Activated T-cell treated with anti-CD3 and anti-CD28 coated beads, Interleukin-2, amount 50 U/mL, for 24 hours (primary cell): ENCODE measurements around the gene OSBPL5.

Experiments used
- DNase-seq: peaks from one replicate; pipeline ENCODE4 v3.0.0-alpha.2; 2020
- H3K27ac Mint-ChIP-seq: 2 replicates; pipeline ENCODE4 v1.8.0; 2020; ENCODE audit warnings: mild to moderate bottlenecking, mixed read lengths
- H3K27me3 Mint-ChIP-seq: 2 replicates; pipeline ENCODE4 v1.8.0; 2020; ENCODE audit warnings: mixed read lengths
- H3K36me3 Mint-ChIP-seq: 2 replicates; pipeline ENCODE4 v1.8.0; 2020; ENCODE audit warnings: low read depth, mixed read lengths
- H3K4me1 Mint-ChIP-seq: 2 replicates; pipeline ENCODE4 v1.8.0; 2020; ENCODE audit warnings: low read depth, mixed read lengths
- H3K4me3 Mint-ChIP-seq: 2 replicates; pipeline ENCODE4 v1.8.0; 2020; ENCODE audit warnings: mild to moderate bottlenecking, moderate library complexity, mixed read lengths
- H3K9me3 Mint-ChIP-seq: 2 replicates; pipeline ENCODE4 v1.8.0; 2020; ENCODE audit warnings: mixed read lengths

The OSBPL5 gene

DNA sequence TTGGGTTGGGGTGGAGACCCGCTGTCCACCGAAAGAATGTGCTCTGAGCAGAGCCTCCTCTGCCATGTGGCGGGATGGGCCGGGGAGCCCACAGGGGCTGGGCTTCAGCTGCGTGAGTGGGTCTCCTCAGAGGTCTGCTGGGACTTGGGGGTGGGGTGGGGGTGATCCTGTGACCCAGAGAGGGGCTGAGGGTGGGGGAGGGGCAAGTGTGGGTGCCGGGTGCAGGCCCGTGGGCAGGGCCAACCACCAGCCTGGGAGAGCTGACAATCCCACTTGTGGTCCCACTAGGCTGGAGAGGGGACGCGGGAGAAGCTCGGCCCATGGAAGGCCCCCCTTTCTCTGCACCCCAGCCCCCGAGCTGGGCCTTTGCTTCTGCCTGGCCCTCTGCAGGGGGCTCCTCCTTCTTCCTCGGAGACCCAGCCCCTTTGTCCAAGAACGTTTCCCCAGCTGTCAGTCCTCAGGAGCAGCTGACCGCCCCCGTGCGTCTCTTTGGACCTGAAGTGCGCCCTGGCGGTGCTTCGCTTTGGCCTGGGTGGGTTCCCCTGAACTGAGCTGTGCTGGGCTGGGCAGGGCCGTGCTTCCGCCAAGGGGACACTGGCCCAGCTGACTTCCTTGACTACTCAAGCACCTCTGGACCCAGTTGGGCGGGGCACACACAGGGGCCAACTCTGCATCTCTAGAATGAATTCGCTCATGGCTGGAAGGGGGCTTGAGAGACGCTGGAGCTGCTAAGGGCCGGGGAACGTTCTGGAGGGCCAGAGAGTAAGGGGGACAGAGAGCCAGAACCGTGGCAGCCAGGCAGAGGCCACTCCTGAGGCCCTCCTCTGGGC is 30.2 kb downstream of the OSBPL5 start:
- no peak overlapping the region for H3K27ac Mint-ChIP-seq
- H3K4me1 Mint-ChIP-seq = peaks cover 1% of the 10 kb centered on the region
- no peak for DNase-seq
- H3K4me3 Mint-ChIP-seq = no peak overlapping the region
- no peaks in the 10 kb centered on the region for H3K9me3 Mint-ChIP-seq
- H3K27me3 Mint-ChIP-seq = no peaks in the 10 kb centered on the region
- H3K36me3 Mint-ChIP-seq = no peaks in the 10 kb centered on the region

DNA sequence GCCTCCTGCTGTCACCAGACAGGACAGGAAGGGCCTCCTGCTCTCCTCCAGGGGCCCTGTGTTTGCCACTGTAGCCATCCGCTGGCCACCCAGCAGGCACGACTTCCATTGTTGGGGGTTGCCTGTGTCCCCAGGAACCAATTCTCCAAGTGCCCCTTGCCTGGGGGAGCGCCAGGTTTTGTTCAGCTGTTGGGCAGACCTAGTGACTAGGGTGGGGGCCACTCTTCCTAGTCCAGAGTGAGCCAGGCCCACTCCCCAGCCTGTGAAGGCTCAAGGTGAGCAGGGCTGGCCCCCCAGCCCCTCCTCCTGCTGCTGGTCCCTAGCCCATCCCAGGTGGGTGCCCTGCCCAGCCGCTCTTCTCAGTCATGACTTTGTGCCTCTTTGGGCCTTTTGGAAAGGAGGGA is 30.9 kb downstream of the OSBPL5 start:
- peaks cover 1% of the 10 kb centered on the region for H3K4me1 Mint-ChIP-seq
- no peak overlapping the region for H3K27ac Mint-ChIP-seq
- no peak overlapping the region for H3K4me3 Mint-ChIP-seq

DNA sequence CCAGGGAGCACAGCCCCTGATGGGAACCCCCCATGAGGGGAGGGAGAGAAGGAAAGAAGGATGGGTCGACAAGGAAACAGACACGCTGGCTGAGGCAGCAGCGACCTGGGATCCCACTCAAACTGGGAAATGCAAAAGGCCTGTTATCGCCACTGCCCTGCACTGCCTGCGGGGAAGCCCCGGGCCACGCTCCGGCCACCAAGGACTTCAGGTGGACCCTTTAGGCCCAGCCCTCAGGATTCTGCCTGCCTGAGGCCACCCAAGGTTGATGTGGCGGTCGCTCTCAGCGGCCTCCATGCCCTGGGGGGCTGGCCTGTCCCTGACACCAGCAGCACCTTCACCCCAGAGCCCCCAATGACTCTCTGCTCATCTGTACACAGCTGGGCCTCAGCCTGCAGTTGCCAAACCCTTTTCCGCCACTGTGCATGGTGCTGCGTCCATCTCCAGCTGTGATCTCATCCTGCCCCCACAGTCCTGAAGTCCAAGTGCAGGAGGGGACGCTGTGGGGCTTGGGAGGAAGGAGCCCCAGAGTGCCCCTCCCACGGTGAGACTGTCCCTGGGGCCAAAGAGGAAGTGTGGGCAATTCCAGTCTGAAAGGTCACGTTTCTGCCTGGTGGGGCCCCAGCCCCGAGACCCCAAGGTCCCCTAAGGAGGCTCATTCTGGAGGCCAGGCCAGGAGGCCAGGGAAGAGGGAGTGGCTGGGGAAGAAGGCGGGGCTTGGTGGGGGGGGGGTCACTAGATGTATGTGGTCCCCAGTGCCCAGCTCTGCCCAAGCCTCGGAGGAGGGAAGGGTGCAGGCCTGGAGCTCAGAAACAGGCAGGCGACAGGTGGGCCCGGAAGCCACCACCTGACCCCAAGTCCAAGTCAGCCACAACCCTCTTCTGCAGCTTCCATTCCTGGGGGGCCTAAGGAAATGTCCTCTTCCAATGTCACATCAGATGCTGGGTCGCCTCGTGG is 31.6 kb downstream of the OSBPL5 start:
- Mint-ChIP-seq H3K27me3 (no peaks in the 10 kb centered on the region), H3K36me3 (no peaks in the 10 kb centered on the region), H3K4me1 (peaks cover 1% of the 10 kb centered on the region), H3K9me3 (no peaks in the 10 kb centered on the region), H3K4me3 (no peak overlapping the region), H3K27ac (no peak overlapping the region)
- no peak for DNase-seq

More for the DNA sequence above, 30.9 kb downstream of the OSBPL5 start:
- no peaks in the 10 kb centered on the region for H3K27me3 Mint-ChIP-seq
- no peak for DNase-seq
- no peaks in the 10 kb centered on the region for H3K36me3 Mint-ChIP-seq
- H3K9me3 Mint-ChIP-seq = no peaks in the 10 kb centered on the region

DNA sequence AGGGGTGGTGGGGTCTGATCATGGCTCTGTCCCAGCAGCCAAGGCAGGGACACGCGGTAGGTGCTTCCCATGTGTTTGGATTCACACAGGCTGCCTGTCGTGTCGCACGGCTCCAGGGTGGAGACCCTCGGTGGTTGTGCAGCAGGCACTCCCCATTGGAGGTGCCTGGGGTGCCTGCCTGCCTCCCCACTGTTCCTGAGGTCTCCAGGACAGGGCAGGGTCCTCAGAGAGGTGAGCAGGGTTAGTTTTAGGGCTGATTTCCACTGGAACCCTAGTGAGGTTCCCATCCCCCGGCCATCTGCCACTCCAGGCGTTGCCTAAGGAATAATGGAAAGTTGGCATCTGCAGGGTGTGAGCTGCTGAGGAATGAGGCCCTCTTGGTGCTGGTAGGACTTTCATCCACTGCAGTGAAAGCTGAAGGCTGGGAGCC is 32.3 kb downstream of the OSBPL5 start:
- Mint-ChIP-seq H3K4me3 (no peak overlapping the region), H3K36me3 (no peaks in the 10 kb centered on the region), H3K27me3 (no peaks in the 10 kb centered on the region), H3K4me1 (peaks cover 1% of the 10 kb centered on the region), H3K9me3 (no peaks in the 10 kb centered on the region), H3K27ac (no peak overlapping the region)
- no peak for DNase-seq

DNA sequence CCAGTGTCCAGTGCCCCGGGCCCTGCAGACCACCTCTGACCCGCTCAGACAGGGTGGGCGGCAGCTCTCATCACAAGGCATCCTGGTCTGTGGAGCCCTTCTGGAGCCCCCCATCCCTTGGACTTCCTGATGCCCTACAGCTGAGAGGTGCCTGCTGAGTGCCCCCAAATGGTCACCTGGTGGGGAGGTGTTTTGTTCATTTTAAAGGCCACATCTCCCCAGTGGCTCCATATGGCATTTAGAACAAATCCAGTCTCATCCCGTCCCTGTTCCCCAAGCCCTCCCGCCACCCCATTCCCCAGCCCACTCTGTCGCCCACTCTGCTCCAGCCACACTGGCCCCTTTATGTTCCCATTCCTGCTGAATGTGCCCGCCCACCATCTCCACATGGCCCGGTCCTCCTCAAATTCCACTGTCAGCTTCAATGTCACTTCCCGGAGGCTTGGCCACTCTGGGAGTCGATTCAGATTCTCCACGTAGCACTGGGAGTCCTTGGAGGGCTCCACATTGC is 32.8 kb downstream of the OSBPL5 start:
- H3K27ac Mint-ChIP-seq = no peak overlapping the region
- H3K27me3 Mint-ChIP-seq = no peaks in the 10 kb centered on the region
- H3K4me1 Mint-ChIP-seq = peaks cover 1% of the 10 kb centered on the region

DNA sequence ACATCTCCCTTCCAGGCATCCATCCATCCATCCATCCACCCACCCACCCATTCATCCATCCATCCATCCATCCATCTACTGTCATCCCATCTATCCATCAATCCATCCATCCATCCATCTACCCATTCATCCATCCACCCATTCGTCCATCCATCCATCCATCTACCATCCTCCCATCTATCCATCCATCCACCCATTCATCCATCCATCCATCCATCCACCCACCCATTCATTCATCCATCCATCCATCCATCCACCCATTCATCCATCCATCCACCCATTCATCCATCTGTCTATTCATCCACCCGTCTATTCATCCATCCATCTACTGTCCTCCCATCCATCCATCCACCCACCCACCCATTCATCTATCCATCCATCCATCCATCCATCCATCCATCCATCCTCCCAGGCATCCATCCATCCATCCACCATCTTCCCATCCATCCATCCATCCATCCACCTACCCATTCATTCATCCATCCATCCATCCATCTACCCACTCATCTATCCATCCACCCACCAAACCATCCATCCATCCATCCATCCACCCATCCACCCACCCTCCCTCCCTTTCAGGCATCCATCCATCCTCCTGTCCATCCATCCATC is 33.7 kb downstream of the OSBPL5 start:
- H3K4me3 Mint-ChIP-seq = no peak overlapping the region
- H3K27ac Mint-ChIP-seq = no peak overlapping the region
- H3K36me3 Mint-ChIP-seq = no peaks in the 10 kb centered on the region
- no peak for DNase-seq
- peaks cover 1% of the 10 kb centered on the region for H3K4me1 Mint-ChIP-seq
- no peaks in the 10 kb centered on the region for H3K9me3 Mint-ChIP-seq
- H3K27me3 Mint-ChIP-seq = no peaks in the 10 kb centered on the region

More for the DNA sequence above, 32.8 kb downstream of the OSBPL5 start:
- H3K9me3 Mint-ChIP-seq = no peaks in the 10 kb centered on the region
- DNase-seq = no peak
- no peaks in the 10 kb centered on the region for H3K36me3 Mint-ChIP-seq
- no peak overlapping the region for H3K4me3 Mint-ChIP-seq

DNA sequence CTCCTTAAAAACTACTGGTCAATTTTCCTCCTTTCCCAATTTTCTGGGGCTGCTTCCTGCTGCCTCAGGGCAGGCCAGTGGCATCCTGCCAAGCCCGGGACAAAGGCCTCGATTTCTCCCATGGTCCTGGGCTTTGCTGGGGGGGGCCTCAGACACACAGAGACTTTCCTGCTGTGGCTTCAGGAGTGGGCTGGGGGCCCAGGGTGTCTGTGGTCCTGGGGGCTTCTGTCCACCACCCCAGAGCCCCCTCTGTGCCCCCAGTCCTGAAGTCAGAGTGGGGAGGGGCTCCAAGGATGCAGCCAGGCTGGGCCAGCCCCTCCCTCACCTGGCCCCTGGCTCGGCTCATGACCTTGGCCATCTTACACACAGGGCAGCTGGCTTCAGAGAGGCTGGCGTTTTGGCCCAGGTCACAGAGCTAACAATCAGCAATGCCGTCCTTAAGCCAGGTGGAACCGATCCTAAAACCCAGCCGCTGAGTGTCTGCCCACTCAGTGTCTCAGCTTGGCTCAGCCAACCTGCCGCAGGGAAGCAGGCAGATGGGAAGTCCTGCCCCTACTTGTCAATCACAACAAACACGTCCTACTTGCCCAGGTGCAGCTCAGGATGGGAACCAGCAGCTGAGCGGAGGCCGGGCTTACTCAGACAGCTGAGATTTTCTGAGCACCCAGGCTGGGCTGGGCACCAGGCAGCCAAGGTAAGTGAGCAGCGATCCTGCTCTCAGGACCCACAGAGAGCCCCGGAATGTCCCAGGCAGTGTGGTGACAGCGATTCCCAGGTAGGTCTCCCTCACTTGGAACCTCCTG is 34.6 kb downstream of the OSBPL5 start:
- H3K36me3 Mint-ChIP-seq = no peaks in the 10 kb centered on the region
- H3K4me1 Mint-ChIP-seq = no peaks in the 10 kb centered on the region
- DNase-seq = no peak
- no peak overlapping the region for H3K27ac Mint-ChIP-seq
- H3K4me3 Mint-ChIP-seq = no peak overlapping the region
- H3K9me3 Mint-ChIP-seq = no peaks in the 10 kb centered on the region
- H3K27me3 Mint-ChIP-seq = no peaks in the 10 kb centered on the region

DNA sequence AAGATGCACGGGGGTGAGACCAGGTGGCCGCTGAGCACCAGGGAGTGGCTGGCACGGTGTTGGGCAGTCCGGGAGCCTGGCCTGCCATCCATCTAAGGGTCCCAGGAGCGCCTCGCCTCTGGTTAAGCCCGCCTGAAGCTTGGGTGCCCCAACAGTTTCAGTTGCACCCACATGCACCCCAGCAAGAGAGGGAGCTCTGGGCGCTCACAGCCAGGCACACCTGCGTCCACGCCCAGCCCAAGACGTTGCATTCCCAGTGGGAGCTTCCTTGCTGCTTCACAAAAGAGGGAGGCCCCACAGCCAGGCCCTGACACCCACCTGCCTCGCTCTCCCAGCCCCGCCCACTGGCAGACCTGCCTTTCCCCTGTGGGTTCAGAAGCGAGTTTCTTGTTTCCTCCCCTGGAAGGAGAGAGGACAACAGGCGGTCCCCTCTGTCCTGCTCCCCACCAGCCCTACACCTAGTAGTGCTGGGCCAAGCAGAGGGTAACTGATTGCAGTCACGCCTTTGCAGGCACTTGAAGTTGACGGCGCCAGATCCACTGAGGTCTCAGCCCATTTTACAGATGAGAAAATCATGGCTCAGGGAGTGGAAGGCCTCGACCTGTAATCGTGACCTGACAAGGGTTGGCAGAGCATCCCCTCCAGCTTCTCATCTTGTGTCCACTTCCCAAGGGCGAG is 35.4 kb downstream of the OSBPL5 start:
- DNase-seq = no peak
- Mint-ChIP-seq H3K4me1 (no peaks in the 10 kb centered on the region), H3K36me3 (no peaks in the 10 kb centered on the region), H3K27ac (no peak overlapping the region), H3K27me3 (no peaks in the 10 kb centered on the region), H3K9me3 (no peaks in the 10 kb centered on the region), H3K4me3 (no peak overlapping the region)

DNA sequence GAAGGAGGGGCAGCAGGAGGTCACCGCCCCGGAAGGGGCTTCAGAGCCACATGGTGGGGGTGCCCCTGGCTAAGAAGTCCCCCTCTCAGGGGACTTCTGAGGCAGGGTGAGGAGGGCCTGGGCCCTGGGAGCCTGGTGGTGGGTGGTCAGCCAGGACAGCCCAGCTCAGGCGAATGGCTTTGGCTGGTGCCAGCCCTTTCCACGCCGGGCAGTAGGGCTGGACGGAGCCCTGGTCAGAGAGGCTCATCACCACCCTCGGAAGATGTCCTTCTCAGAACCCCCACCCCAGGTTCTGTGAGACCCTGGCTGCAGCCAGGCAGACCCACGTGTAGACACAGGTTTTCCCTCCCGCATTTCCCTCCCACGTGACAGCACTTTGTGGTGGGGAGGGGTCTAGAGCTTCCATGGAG is 35.9 kb downstream of the OSBPL5 start:
- no peak for DNase-seq
- no peaks in the 10 kb centered on the region for H3K9me3 Mint-ChIP-seq
- no peaks in the 10 kb centered on the region for H3K27me3 Mint-ChIP-seq
- H3K36me3 Mint-ChIP-seq = no peaks in the 10 kb centered on the region
- H3K27ac Mint-ChIP-seq = no peak overlapping the region
- H3K4me3 Mint-ChIP-seq = no peak overlapping the region
- no peaks in the 10 kb centered on the region for H3K4me1 Mint-ChIP-seq

DNA sequence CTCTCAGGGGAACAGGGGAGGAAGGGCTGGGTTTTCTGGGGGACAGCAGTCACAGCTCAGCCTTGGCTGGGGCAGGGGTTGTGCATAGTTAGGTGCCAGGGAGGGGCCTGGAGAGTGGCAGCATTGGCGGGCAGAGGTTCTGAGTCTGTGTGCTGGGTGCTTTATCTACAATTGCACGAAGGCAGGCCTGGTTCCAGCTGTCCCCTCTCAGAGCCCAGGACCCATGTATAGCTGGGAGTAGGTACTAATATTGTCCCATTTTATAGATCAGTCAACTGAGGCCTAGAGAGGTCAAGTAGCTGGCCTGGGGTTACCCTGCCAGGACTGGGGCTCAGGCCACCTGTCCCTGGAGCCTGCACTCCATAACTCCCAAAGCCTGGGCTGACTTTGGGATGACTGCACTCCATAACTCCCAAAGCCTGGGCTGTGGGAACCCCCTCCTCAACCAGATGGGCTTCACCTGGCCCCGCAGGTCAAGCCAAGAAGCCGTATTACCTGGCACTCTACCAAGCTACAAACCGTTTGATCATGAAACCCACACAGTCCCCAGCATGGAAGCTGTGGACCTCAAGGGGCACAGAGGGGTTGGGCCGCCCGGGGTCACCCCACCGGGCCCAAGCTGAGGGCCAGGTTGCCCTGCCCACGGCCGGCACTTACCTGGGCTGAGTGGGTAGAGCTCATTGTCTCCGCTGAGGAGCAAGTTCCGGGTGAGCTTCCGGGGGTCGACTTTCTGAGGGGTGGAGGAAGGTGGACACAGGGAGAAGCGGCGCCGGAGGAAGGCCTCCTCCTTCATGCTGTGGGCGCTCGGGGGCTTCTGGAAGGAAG is 36.5 kb downstream of the OSBPL5 start:
- Mint-ChIP-seq H3K27me3 (no peaks in the 10 kb centered on the region), H3K27ac (no peak overlapping the region), H3K9me3 (no peaks in the 10 kb centered on the region), H3K36me3 (no peaks in the 10 kb centered on the region), H3K4me1 (no peaks in the 10 kb centered on the region), H3K4me3 (no peak overlapping the region)
- DNase-seq = no peak

DNA sequence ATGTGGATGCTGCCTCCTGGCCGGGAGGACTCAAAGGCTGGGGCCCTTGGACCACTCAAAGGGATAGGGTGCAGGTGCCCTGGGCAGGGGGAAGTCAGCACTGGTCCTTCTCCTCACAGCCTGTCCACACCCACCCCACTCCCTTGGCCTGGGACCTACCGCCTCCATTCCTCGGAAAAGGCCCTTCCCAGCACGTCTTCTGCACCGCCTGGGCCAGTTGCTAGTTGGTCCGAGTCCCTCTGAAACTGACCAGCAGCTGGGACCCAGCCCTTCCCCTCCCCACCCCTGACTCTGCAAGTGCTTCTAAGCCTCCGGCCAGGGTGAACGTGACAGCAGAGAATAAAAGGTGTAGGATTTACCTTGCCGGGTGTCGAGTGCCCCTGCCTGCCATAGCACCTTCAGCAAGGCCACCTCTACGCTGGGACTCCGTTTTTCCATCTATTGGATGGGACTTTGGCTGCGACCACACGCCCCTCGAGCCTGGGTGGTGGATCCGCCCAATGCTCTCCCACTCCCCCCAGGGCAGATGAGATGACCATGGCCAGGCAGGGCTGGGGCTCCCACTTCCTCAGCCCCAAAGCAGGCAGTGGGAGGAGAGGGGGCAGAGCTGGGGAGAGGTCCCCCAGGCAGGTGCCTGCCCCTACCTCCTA is 37.3 kb downstream of the OSBPL5 start:
- Mint-ChIP-seq H3K4me3 (no peak overlapping the region), H3K36me3 (no peaks in the 10 kb centered on the region), H3K9me3 (no peaks in the 10 kb centered on the region), H3K4me1 (no peaks in the 10 kb centered on the region), H3K27me3 (no peaks in the 10 kb centered on the region), H3K27ac (no peak overlapping the region)
- no peak for DNase-seq

DNA sequence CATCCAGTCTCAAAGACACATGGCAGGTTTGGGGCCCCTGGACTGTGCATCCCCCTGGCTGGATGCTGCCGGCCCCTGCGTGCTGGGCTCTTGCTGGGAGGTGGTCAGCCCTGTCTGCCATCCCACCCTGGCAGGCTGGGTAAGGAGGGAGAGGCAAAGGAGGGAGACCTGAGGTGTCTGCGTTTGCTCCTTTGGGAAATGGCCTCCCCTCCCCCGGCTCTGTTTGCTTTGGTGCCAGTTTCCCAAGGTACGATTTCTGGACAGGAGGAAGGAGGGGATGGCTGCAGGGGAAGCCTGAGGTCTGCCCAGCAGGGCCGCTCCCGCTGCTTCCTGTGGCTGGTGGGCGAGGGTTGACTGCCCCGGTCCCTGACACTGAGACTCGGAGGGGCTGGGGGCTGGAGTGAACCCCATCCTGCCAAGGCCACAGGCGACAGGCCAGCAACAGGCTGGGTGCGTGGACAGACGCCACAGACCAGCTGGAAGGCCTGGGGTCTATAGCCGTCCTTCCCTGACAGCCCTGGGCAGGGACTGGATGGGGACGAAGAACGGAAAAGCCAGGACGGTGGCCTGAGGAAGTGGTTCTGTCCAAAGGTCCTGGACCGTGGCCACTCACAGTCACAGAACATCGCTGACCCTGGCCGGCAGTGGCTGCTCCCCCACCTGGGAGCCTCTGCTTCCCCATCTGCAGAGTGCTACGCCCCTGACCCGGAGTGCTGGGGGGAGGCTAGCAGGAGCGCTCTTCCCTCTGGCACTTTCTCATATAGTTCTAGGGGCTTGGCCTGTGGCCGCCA is 38.0 kb downstream of the OSBPL5 start:
- H3K4me1 Mint-ChIP-seq = no peaks in the 10 kb centered on the region
- H3K36me3 Mint-ChIP-seq = no peaks in the 10 kb centered on the region
- no peak overlapping the region for H3K4me3 Mint-ChIP-seq
- DNase-seq = no peak
- H3K27ac Mint-ChIP-seq = no peak overlapping the region
- H3K9me3 Mint-ChIP-seq = no peaks in the 10 kb centered on the region
- no peaks in the 10 kb centered on the region for H3K27me3 Mint-ChIP-seq
